Measurements from ENCODE around the gene NOP16.

DNA sequence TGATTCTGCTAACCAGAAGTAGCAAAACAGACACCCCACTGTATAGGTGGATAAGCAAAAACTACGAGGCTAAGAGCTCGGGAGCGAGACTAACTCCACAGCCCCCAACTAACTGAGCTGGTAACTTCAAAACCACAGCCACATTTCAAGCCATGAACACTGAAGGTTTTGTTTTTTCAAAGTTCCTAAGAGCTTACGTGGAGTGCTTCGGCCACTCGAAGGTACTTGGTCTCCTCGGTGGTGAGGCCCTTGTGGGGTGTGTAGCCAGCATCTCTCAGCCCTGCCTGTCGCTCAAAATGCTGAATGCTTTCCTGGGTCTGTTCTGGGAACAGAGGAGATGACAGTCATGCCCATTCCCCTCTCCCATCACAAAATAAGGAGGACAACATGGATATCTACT is 38.0 kb downstream of the NOP16 start:
- TF ChIP-seq CTCF (conservative IDR thresholded peaks at IDR 0.05), result no peak
- no peak for TF ChIP-seq ZFX (IDR thresholded peaks at IDR 0.05)
